IMR-90 (cell line): ENCODE measurements around the gene FERMT3. TPM values are rescaled to one million over a fixed set of nuclear protein-coding genes. Genes with fewer than 3 reads are reported as not detected.

Source experiments
- ATAC-seq: fragments of 200-7000 bp; cut with Tn5 transposase; 2 replicates; pipeline ENCODE4 v1.9.1; 2020; ENCODE audit warnings: low read depth, mild to moderate bottlenecking, moderate library complexity
- BruUV-seq: library from RNA; stranded (reverse); fragments of 400-500 nt; replicated peaks from 2 replicates; lab custom pipeline; 2021; lab: Mats Ljungman, UMichigan
- CTCF ChIA-PET: fragments of 300-600 bp; formaldehyde crosslinking; extraction: SDS; loops from one replicate; lab custom pipeline; 2021; ENCODE audit warnings: antibody characterized with exemption; lab: Yijun Ruan, JAX
- POLR2A ChIA-PET: fragments of 300-600 bp; sonication (Branson Sonifier 250); formaldehyde crosslinking; loops from one replicate; lab custom pipeline; 2022; ENCODE audit warnings: antibody characterized with exemption; ENCODE audit not compliant: unreplicated experiment; lab: Charles Lee
- DNase-seq: peaks from one replicate; pipeline ENCODE4 v3.0.0; 2013
- H2AFZ ChIP-seq: replicated peaks from 2 replicates; pipeline ENCODE3; 2013; ENCODE audit warnings: low read length, mild to moderate bottlenecking; ENCODE audit not compliant: poor library complexity
- H2AK5ac ChIP-seq: 2 replicates; pipeline ENCODE4 v1.6.1; 2013; ENCODE audit warnings: low read depth, low read length, inconsistent platforms
- H2AK9ac ChIP-seq: replicated peaks from 2 replicates; pipeline ENCODE3; 2013; ENCODE audit warnings: mild to moderate bottlenecking, low read depth, low read length, moderate library complexity; ENCODE audit not compliant: poor library complexity
- H2BK120ac ChIP-seq: 2 replicates; pipeline ENCODE4 v1.6.1; 2013; ENCODE audit warnings: low read depth, low read length, inconsistent platforms
- H2BK15ac ChIP-seq: 3 replicates; pipeline ENCODE4 v1.6.1; 2013; ENCODE audit warnings: low read depth, low read length, inconsistent platforms
- H2BK20ac ChIP-seq: 2 replicates; pipeline ENCODE4 v1.6.1; 2013; ENCODE audit warnings: low read depth, mild to moderate bottlenecking, inconsistent platforms, low read length, moderate library complexity
- H2BK5ac ChIP-seq: 2 replicates; pipeline ENCODE4 v1.6.1; 2013; ENCODE audit warnings: mild to moderate bottlenecking, low read depth, low read length, inconsistent platforms; ENCODE audit not compliant: poor library complexity, severe bottlenecking
- H3K14ac ChIP-seq: replicated peaks from 2 replicates; pipeline ENCODE4 v1.6.1; 2013; ENCODE audit warnings: low read depth, low read length, inconsistent platforms
- H3K18ac ChIP-seq: 2 replicates; pipeline ENCODE4 v1.6.1; 2013; ENCODE audit warnings: low read depth, low read length, control low read depth
- H3K23ac ChIP-seq: 2 replicates; pipeline ENCODE4 v1.6.1; 2013; ENCODE audit warnings: low read depth, low read length, inconsistent platforms
- H3K27ac ChIP-seq: 2 replicates; pipeline ENCODE4 v1.5.1; 2013; ENCODE audit warnings: mild to moderate bottlenecking, control low read depth, low read length; ENCODE audit not compliant: insufficient read depth
- H3K27me3 ChIP-seq: 2 replicates; pipeline ENCODE4 v1.6.1; 2013; ENCODE audit warnings: low read length; ENCODE audit not compliant: control insufficient read depth, insufficient read depth
- H3K36me3 ChIP-seq: 2 replicates; pipeline ENCODE4 v1.6.1; 2013; ENCODE audit warnings: low read length, mixed read lengths; ENCODE audit not compliant: control insufficient read depth, insufficient read depth
- H3K4ac ChIP-seq: 2 replicates; pipeline ENCODE4 v1.6.1; 2013; ENCODE audit warnings: low read depth, low read length, inconsistent platforms
- H3K4me1 ChIP-seq: 2 replicates; pipeline ENCODE4 v1.6.1; 2013; ENCODE audit warnings: low read length, mixed read lengths; ENCODE audit not compliant: control insufficient read depth, insufficient read depth
- H3K4me2 ChIP-seq: 2 replicates; pipeline ENCODE4 v1.6.1; 2013; ENCODE audit warnings: low read depth, mild to moderate bottlenecking, control low read depth, low read length, moderate library complexity
- H3K4me3 ChIP-seq: 2 replicates; pipeline ENCODE4 v1.5.1; 2013; ENCODE audit warnings: low read depth, mild to moderate bottlenecking, control low read depth, low read length, moderate library complexity; ENCODE audit not compliant: insufficient read depth
- H3K56ac ChIP-seq: 2 replicates; pipeline ENCODE4 v1.6.1; 2013; ENCODE audit warnings: low read length, inconsistent platforms; ENCODE audit not compliant: insufficient read depth; ENCODE audit errors: extremely low read depth
- H3K79me1 ChIP-seq, 2 experiments: 2 replicates each; pipeline ENCODE4 v1.6.1; 2013; ENCODE audit warnings: low read length in 2 of 2, inconsistent platforms in 1 of 2, low read depth in 1 of 2
- H3K9ac ChIP-seq: 2 replicates; pipeline ENCODE4 v1.6.1; 2013; ENCODE audit warnings: low read depth, low read length, control low read depth
- H3K9me1 ChIP-seq: 2 replicates; pipeline ENCODE4 v1.6.1; 2013; ENCODE audit warnings: low read length, inconsistent platforms; ENCODE audit not compliant: insufficient read depth
- H3K9me3 ChIP-seq: 2 replicates; pipeline ENCODE4 v1.6.1; 2013; ENCODE audit warnings: low read length; ENCODE audit not compliant: control insufficient read depth, insufficient read depth
- H4K20me1 ChIP-seq: 2 replicates; pipeline ENCODE4 v1.6.1; 2013; ENCODE audit warnings: low read length, inconsistent platforms; ENCODE audit not compliant: insufficient read depth
- H4K5ac ChIP-seq: 2 replicates; pipeline ENCODE4 v1.6.1; 2013; ENCODE audit warnings: mild to moderate bottlenecking, low read depth, low read length, control low read depth
- H4K8ac ChIP-seq, 2 experiments: 2 replicates each; pipeline ENCODE4 v1.6.1; 2013; ENCODE audit warnings: low read depth in 2 of 2, low read length in 2 of 2, control low read depth in 1 of 2, inconsistent platforms in 1 of 2
- H4K91ac ChIP-seq: 2 replicates; pipeline ENCODE4 v1.6.1; 2013; ENCODE audit warnings: low read depth, low read length, inconsistent platforms; ENCODE audit not compliant: insufficient read depth
- BHLHE40 ChIP-seq: fragments of 150-350 bp; IDR thresholded peaks from 2 replicates; pipeline ENCODE4 v1.6.1; 2016; ENCODE audit warnings: mild to moderate bottlenecking, low read depth, low read length
- CEBPB ChIP-seq: IDR thresholded peaks from 2 replicates; pipeline ENCODE4 v1.6.1; 2012; ENCODE audit warnings: low read depth, low read length, improper control_type of control experiment
- CHD1 ChIP-seq: IDR thresholded peaks from 2 replicates; pipeline ENCODE4 v1.6.1; 2012; ENCODE audit warnings: low read depth, low read length, improper control_type of control experiment
- MAZ ChIP-seq: IDR thresholded peaks from 2 replicates; pipeline ENCODE4 v1.6.1; 2012; ENCODE audit warnings: low read depth, mild to moderate bottlenecking, low read length, improper control_type of control experiment, moderate library complexity, borderline replicate concordance
- MXI1 ChIP-seq: IDR thresholded peaks from 2 replicates; pipeline ENCODE4 v1.6.1; 2012; ENCODE audit warnings: low read depth, mild to moderate bottlenecking, low read length, moderate library complexity, borderline replicate concordance
- POLR2A ChIP-seq: IDR thresholded peaks from 2 replicates; pipeline ENCODE4 v1.6.1; 2012; ENCODE audit warnings: mild to moderate bottlenecking, low read depth, low read length
- RAD21 ChIP-seq: IDR thresholded peaks from 2 replicates; pipeline ENCODE4 v1.6.1; 2012; ENCODE audit warnings: low read length, improper control_type of control experiment
- RFX5 ChIP-seq: IDR thresholded peaks from 2 replicates; pipeline ENCODE4 v1.8.0; 2012; ENCODE audit warnings: low read depth, mild to moderate bottlenecking, low read length, moderate library complexity
- SMC3 ChIP-seq: fragments of 150-350 bp; IDR thresholded peaks from 2 replicates; pipeline ENCODE4 v1.6.1; 2016; ENCODE audit warnings: low read depth, mild to moderate bottlenecking, antibody characterized with exemption, low read length, moderate library complexity
- WGBS, 2 experiments: methylation state at CpG; one replicate each; pipeline versions ENCODE4 v1.1.5 to v1.1.7; 2013; ENCODE audit warnings: missing lambda C conversion rate in 2 of 2; ENCODE audit not compliant: insufficient read length in 1 of 2; ENCODE audit errors: extremely low coverage in 2 of 2; 5-methylcytosine and 5-hydroxymethylcytosine counted together
- dilution Hi-C: fragments of 300-500 bp; cut with HindIII; formaldehyde crosslinking; loops from one replicate; pipeline ENCODE4 v1.14.3; 2018; ENCODE audit warnings: low sequenced_read_pairs; ENCODE audit not compliant: unreplicated experiment
- in situ Hi-C: fragments of 300-500 bp; cut with MboI; formaldehyde crosslinking; loops from 3 replicates; pipeline ENCODE4 v1.14.3; 2019; ENCODE audit warnings: low sequenced_read_pairs, inconsistent platforms, mixed read lengths
- intact Hi-C: fragments of 100-400 bp; cut with micrococcal nuclease; formaldehyde crosslinking; loops from 2 replicates; pipeline ENCODE4 v1.10.0; 2022
- polyA plus RNA-seq, 3 experiments: library from polyadenylated mRNA; depleted of rRNA; stranded (reverse); fragments of >200 nt; gene quantifications; 2 replicates each; pipeline ENCODE4 v1.2.3, GENCODE V29; 2012; ENCODE audit warnings: low replicate concordance in 1 of 3
- total RNA-seq: library from RNA; depleted of rRNA; stranded (reverse); fragments of >200 nt; gene quantifications from 2 replicates; pipeline ENCODE4 v1.2.3, GENCODE V29; 2012
- TF ChIP-seq, protein P1 (sequence below): fragments of 150-350 bp; IDR thresholded peaks from 2 replicates; pipeline ENCODE4 v1.6.1; 2016; ENCODE audit warnings: low read depth, mild to moderate bottlenecking, low read length, moderate library complexity, borderline replicate concordance
- TF ChIP-seq, protein P2 (sequence below): fragments of 150-350 bp; IDR thresholded peaks from 2 replicates; pipeline ENCODE4 v1.6.1; 2017; ENCODE audit warnings: mild to moderate bottlenecking, antibody characterized with exemption, low read length, low read depth
- TF ChIP-seq, protein P3 (sequence below): conservative IDR thresholded peaks from 2 replicates; pipeline ENCODE4 v1.5.1; 2012; ENCODE audit warnings: mild to moderate bottlenecking, low read depth, low read length, improper control_type of control experiment

The FERMT3 gene
- total and polyA plus RNA-seq, 2 of the 4 experiments (the other 2 are of a cell fraction) = 0.36 to 2.3 TPM

DNA sequence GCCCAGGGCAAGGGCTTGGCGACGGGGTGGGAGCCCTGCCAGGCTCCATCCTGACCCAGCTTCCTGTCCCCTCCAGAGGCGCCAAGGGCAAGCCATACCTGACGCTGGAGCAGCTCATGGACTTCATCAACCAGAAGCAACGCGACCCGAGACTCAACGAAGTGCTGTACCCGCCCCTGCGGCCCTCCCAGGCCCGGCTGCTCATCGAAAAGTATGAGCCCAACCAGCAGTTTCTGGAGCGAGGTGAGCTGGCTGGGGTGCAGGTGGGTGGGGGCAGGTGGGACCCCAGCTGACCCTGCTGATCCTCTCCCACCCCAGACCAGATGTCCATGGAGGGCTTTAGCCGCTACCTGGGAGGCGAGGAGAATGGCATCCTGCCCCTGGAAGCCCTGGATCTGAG is 49.8 kb downstream of the FERMT3 start (continued):
- TF ChIP-seq, protein P1, sequence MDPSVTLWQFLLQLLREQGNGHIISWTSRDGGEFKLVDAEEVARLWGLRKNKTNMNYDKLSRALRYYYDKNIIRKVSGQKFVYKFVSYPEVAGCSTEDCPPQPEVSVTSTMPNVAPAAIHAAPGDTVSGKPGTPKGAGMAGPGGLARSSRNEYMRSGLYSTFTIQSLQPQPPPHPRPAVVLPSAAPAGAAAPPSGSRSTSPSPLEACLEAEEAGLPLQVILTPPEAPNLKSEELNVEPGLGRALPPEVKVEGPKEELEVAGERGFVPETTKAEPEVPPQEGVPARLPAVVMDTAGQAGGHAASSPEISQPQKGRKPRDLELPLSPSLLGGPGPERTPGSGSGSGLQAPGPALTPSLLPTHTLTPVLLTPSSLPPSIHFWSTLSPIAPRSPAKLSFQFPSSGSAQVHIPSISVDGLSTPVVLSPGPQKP = no peak
- TF ChIP-seq CEBPB (no peak), MAZ (no peak), MXI1 (no peak), RFX5 (no peak), CHD1 (no peak)

DNA sequence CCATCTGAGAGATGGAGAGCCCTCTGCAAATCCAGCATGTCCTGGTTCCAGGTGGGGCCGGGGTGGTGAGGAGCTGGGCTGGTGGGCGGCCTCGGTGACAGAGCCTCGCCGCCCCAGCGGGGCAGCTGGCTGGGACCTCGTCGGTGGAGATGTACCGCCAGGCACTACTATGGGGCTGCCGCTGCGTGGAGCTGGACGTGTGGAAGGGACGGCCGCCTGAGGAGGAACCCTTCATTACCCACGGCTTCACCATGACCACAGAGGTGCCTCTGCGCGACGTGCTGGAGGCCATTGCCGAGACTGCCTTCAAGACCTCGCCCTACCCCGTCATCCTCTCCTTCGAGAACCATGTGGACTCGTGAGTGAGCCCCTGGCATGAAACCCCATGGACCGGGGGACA is 51.8 kb downstream of the FERMT3 start:
- no peak overlapping the region for H2AK9ac ChIP-seq
- peaks cover 7% of the 10 kb centered on the region for H3K4me1 ChIP-seq
- in situ Hi-C loops = no loop called here
- no peak overlapping the region for H3K56ac ChIP-seq
- H3K79me1 ChIP-seq = peaks cover 7 to 61% of the 10 kb centered on the region in 2 experiments
- ATAC-seq = no peak
- H2AFZ ChIP-seq = no peak overlapping the region
- no peak overlapping the region for H2AK5ac ChIP-seq
- H3K36me3 ChIP-seq = peaks cover 66% of the 10 kb centered on the region
- no peak overlapping the region for H3K4me3 ChIP-seq
- no peak overlapping the region for H4K91ac ChIP-seq
- no peak overlapping the region for H2BK5ac ChIP-seq
- H3K9ac ChIP-seq = no peak overlapping the region
- H2BK20ac ChIP-seq = no peak overlapping the region
- no peak for DNase-seq
- no peak overlapping the region for H4K5ac ChIP-seq
- H3K18ac ChIP-seq = no peak overlapping the region
- H2BK15ac ChIP-seq = no peak overlapping the region
- H3K9me1 ChIP-seq = 0 out of 2 replicates have a peak, but pooled peaks cover 5% of the 10 kb centered on the region
- H3K4ac ChIP-seq = no peak overlapping the region
- no peak overlapping the region for H2BK120ac ChIP-seq
- dilution Hi-C loops = no loop called here
- H3K14ac ChIP-seq = no peak overlapping the region
- no peaks in the 10 kb centered on the region for H3K27me3 ChIP-seq
- no TSS peak for BruUV-seq
- intact Hi-C loops = no loop called here
- ChIA-PET POLR2A (no interaction called here), CTCF (no interaction called here)
- TF ChIP-seq CHD1 (no peak), SMC3 (no peak), MAZ (no peak), RFX5 (no peak), BHLHE40 (no peak), RAD21 (no peak), POLR2A (no peak)
- TF ChIP-seq, protein P2, sequence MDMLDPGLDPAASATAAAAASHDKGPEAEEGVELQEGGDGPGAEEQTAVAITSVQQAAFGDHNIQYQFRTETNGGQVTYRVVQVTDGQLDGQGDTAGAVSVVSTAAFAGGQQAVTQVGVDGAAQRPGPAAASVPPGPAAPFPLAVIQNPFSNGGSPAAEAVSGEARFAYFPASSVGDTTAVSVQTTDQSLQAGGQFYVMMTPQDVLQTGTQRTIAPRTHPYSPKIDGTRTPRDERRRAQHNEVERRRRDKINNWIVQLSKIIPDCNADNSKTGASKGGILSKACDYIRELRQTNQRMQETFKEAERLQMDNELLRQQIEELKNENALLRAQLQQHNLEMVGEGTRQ = no peak
- TF ChIP-seq, protein P3, sequence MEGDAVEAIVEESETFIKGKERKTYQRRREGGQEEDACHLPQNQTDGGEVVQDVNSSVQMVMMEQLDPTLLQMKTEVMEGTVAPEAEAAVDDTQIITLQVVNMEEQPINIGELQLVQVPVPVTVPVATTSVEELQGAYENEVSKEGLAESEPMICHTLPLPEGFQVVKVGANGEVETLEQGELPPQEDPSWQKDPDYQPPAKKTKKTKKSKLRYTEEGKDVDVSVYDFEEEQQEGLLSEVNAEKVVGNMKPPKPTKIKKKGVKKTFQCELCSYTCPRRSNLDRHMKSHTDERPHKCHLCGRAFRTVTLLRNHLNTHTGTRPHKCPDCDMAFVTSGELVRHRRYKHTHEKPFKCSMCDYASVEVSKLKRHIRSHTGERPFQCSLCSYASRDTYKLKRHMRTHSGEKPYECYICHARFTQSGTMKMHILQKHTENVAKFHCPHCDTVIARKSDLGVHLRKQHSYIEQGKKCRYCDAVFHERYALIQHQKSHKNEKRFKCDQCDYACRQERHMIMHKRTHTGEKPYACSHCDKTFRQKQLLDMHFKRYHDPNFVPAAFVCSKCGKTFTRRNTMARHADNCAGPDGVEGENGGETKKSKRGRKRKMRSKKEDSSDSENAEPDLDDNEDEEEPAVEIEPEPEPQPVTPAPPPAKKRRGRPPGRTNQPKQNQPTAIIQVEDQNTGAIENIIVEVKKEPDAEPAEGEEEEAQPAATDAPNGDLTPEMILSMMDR = no peak
- no peak overlapping the region for H4K8ac ChIP-seq
- no peak overlapping the region for H3K4me2 ChIP-seq
- H4K20me1 ChIP-seq = 0 out of 2 replicates have a peak, but pooled peaks cover under 1% of the 10 kb centered on the region
- H3K9me3 ChIP-seq = no peaks in the 10 kb centered on the region
- 96% methylated on average over 9 of the region's 24 CpGs; no CpG with 5 or more reads in 1 of the 2 experiments for WGBS, 2 experiments
- no peak overlapping the region for H3K27ac ChIP-seq
- no peak overlapping the region for H3K23ac ChIP-seq
